ENCODE results near the gene AHCY.

DNA sequence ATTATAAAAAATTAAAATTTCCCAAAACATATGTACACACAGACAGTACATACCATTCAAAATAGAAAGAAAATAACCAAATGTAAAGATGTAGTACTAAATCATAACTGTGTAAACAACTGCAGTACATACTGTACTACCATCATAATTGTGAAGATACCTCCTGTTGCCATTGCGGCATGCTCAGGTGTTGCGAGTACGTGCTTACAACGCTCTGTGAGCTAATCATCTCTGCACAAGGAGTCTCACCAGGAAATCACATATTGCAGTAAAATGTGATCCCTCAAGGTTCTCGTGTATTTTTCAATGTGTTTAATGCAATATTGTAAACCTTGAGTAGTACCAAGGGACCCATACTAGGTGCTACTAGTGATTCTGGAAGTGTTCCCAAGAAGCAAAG lies 39.0 kb downstream of the AHCY start:
- TF ChIP-seq POLR2AphosphoS5 (IDR thresholded peaks at IDR 0.05) (peak; percentile 23), POLR2A (IDR thresholded peaks at IDR 0.05) (no peak)
- TF ChIP-seq, protein P1, sequence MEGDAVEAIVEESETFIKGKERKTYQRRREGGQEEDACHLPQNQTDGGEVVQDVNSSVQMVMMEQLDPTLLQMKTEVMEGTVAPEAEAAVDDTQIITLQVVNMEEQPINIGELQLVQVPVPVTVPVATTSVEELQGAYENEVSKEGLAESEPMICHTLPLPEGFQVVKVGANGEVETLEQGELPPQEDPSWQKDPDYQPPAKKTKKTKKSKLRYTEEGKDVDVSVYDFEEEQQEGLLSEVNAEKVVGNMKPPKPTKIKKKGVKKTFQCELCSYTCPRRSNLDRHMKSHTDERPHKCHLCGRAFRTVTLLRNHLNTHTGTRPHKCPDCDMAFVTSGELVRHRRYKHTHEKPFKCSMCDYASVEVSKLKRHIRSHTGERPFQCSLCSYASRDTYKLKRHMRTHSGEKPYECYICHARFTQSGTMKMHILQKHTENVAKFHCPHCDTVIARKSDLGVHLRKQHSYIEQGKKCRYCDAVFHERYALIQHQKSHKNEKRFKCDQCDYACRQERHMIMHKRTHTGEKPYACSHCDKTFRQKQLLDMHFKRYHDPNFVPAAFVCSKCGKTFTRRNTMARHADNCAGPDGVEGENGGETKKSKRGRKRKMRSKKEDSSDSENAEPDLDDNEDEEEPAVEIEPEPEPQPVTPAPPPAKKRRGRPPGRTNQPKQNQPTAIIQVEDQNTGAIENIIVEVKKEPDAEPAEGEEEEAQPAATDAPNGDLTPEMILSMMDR (IDR thresholded peaks at IDR 0.05), result no peak

Data from prostate gland (tissue), 2 donors.